SU-DHL-6 (cell line): ENCODE measurements around the gene FSIP1.

Experiments used
- CTCF ChIP-seq: fragments of 200-600 bp; sonication (generic); IDR thresholded peaks from one replicate; pipeline ENCODE4 v1.5.1; 2017; ENCODE audit warnings: antibody characterized with exemption, mild to moderate bottlenecking, low read length, moderate library complexity; ENCODE audit not compliant: insufficient read depth, poor library complexity, severe bottlenecking
- EZH2phosphoT487 ChIP-seq: fragments of 200-600 bp; sonication (generic), shearing (Covaris generic); conservative IDR thresholded peaks from 2 replicates; pipeline ENCODE4 v1.6.1; 2018; ENCODE audit warnings: mild to moderate bottlenecking, antibody characterized with exemption, low read length, moderate library complexity, mixed read lengths

GRCh38 chr15:39584662-39585388 is 197.8 kb downstream of the FSIP1 start:
- TF ChIP-seq CTCF, result no peak
- TF ChIP-seq EZH2phosphoT487, result no peak
